ENCODE measurements around the gene TRPM7.

TRPM7 gene

DNA sequence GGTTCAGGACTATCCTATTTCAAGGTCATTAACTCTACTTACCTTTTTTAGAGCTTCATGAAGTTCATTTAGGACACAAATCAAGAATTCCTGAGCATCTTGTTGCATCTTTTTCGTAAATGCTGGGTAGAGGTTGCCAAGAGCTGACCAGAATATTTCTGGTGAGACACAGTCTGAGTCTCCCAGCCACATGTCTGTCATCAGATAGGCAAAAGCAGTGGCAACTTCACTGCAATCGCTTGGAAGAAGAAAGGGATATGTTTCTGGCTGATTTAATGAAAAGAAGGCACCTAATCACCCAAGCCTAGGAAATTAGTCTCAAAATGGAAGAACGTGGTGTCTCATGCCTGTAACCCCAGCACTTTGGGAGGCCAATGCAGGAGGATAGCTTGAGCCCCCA, 143.0 kb downstream of the TRPM7 start:
- no peak for TF ChIP-seq TEAD4 (IDR thresholded peaks at IDR 0.05)
- TF ChIP-seq TAF1 (IDR thresholded peaks at IDR 0.05; ENCODE audit: low read depth) = no peak
- no peak for TF ChIP-seq EP300 (IDR thresholded peaks at IDR 0.05; ENCODE audit: borderline replicate concordance)
- no peak for TF ChIP-seq EGR1 (IDR thresholded peaks at IDR 0.05)
- no peak for TF ChIP-seq YY1 (IDR thresholded peaks at IDR 0.05; ENCODE audit: low read depth)
- TF ChIP-seq FOXM1 (IDR thresholded peaks at IDR 0.05; ENCODE audit: borderline replicate concordance, low read depth) = no peak
- TF ChIP-seq TCF12 (IDR thresholded peaks at IDR 0.05; ENCODE audit: low read depth) = no peak

- TF ChIP-seq FOXM1 (IDR thresholded peaks at IDR 0.05; ENCODE audit: borderline replicate concordance, low read depth) (no peak), TAF1 (IDR thresholded peaks at IDR 0.05; ENCODE audit: low read depth) (no peak), REST (IDR thresholded peaks at IDR 0.05; ENCODE audit: low read depth) (no peak), EGR1 (IDR thresholded peaks at IDR 0.05) (no peak), USF1 (IDR thresholded peaks at IDR 0.05) (no peak), ZBTB7A (IDR thresholded peaks at IDR 0.05; ENCODE audit: low read depth) (no peak), RAD21 (IDR thresholded peaks at IDR 0.05; ENCODE audit: low read depth) (no peak), TCF12 (IDR thresholded peaks at IDR 0.05; ENCODE audit: low read depth) (no peak), YY1 (IDR thresholded peaks at IDR 0.05; ENCODE audit: low read depth) (no peak), NFIC (IDR thresholded peaks at IDR 0.05) (no peak), EP300 (IDR thresholded peaks at IDR 0.05; ENCODE audit: borderline replicate concordance) (no peak), TEAD4 (IDR thresholded peaks at IDR 0.05) (no peak), CEBPB (IDR thresholded peaks at IDR 0.05) (no peak), CREB1 (IDR thresholded peaks at IDR 0.05; ENCODE audit: low read depth) (no peak)
- TF ChIP-seq, protein P1, sequence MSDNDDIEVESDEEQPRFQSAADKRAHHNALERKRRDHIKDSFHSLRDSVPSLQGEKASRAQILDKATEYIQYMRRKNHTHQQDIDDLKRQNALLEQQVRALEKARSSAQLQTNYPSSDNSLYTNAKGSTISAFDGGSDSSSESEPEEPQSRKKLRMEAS (IDR thresholded peaks at IDR 0.05) = no peak
Observed at GRCh38 chr15:50542887-50543210, 143.7 kb downstream of the TRPM7 start.

DNA sequence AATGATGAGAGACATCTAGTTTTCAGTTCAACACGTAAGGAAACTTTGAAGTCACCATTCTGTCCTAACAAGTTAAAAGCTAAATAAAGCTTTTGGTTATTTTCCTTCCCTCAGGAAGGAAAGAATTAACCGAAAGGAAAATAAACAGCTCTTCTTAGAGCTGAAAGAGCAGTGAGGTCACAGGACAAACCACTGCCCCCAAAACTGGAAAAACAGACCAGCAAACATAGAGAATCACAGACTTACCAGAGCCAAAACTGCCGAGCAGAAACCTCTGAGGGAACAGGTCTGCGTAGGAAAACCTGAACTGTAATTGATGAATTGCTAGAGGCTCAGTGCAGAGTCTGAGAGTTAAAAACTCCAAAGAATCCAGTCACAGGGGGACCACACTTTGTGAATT, 154.8 kb downstream of the TRPM7 start:
- TF ChIP-seq TEAD4 (IDR thresholded peaks at IDR 0.05) (no peak), REST (IDR thresholded peaks at IDR 0.05; ENCODE audit: low read depth) (no peak), YY1 (IDR thresholded peaks at IDR 0.05; ENCODE audit: low read depth) (no peak)

GRCh38 chr15:50531163-50531562, 155.4 kb downstream of the TRPM7 start:
- TF ChIP-seq EGR1 (IDR thresholded peaks at IDR 0.05) (no peak), RAD21 (IDR thresholded peaks at IDR 0.05; ENCODE audit: low read depth) (no peak), REST (IDR thresholded peaks at IDR 0.05; ENCODE audit: low read depth) (no peak), USF1 (IDR thresholded peaks at IDR 0.05) (no peak), FOXM1 (IDR thresholded peaks at IDR 0.05; ENCODE audit: borderline replicate concordance, low read depth) (no peak), TAF1 (IDR thresholded peaks at IDR 0.05; ENCODE audit: low read depth) (no peak), EP300 (IDR thresholded peaks at IDR 0.05; ENCODE audit: borderline replicate concordance) (no peak), CREB1 (IDR thresholded peaks at IDR 0.05; ENCODE audit: low read depth) (no peak), CEBPB (IDR thresholded peaks at IDR 0.05) (no peak), TEAD4 (IDR thresholded peaks at IDR 0.05) (no peak), YY1 (IDR thresholded peaks at IDR 0.05; ENCODE audit: low read depth) (no peak), ZBTB7A (IDR thresholded peaks at IDR 0.05; ENCODE audit: low read depth) (no peak)
- TF ChIP-seq, protein P1 (IDR thresholded peaks at IDR 0.05) = no peak

GRCh38 chr15:50523851-50524251, 162.7 kb downstream of the TRPM7 start:
- TF ChIP-seq TCF12 (IDR thresholded peaks at IDR 0.05; ENCODE audit: low read depth) (no peak), EGR1 (IDR thresholded peaks at IDR 0.05) (no peak), FOXM1 (IDR thresholded peaks at IDR 0.05; ENCODE audit: borderline replicate concordance, low read depth) (no peak), CREB1 (IDR thresholded peaks at IDR 0.05; ENCODE audit: low read depth) (no peak), REST (IDR thresholded peaks at IDR 0.05; ENCODE audit: low read depth) (no peak), YY1 (IDR thresholded peaks at IDR 0.05; ENCODE audit: low read depth) (no peak), ZBTB7A (IDR thresholded peaks at IDR 0.05; ENCODE audit: low read depth) (no peak)
